NCI-H2107 treated with DMSO at 0.1 percent for 48 hours (cell line): ENCODE results near the gene KIRREL3.

Experiments
- DNase-seq: peaks from one replicate; lab custom pipeline; 2025; ENCODE audit not compliant: unreplicated experiment; lab: John Stamatoyannopoulos, UW

The KIRREL3 gene

DNA sequence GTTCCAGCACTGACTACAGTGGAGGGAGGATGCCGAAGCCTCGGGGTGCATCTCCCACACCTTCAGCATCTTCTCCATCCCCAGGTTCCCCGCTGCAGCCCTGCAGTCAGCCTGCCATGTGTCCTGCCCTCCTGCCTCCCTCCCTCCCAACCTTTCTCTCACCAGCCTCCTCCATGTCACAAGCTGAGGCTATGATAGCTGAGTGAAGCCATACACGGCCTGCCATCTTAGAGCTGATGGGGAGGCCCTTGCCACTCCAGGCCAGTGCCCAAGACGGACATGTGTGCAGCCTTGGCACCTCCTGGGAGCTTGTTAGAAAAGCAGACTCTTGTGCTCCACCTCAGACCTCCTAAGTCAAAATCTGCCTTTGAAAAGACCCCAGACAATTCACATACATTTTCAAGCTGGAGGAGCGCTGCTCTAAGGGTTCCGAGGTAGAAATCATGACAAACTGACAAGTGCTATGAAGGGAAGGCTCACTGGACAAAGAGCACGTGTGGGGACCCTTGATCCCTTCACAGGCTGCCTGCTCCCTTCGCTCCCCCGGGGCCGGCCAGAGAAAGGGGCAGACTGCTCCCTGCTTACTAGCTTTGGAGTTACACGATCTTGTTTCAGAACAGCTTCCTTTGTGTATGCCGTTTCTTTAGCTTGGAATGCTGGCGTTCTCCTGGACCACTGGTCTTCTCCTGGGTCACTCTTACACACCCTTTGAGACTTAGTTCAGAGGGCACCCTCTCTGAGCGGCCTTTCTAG, 521.2 kb downstream of the KIRREL3 start:
- DNase-seq, result no peak

DNA sequence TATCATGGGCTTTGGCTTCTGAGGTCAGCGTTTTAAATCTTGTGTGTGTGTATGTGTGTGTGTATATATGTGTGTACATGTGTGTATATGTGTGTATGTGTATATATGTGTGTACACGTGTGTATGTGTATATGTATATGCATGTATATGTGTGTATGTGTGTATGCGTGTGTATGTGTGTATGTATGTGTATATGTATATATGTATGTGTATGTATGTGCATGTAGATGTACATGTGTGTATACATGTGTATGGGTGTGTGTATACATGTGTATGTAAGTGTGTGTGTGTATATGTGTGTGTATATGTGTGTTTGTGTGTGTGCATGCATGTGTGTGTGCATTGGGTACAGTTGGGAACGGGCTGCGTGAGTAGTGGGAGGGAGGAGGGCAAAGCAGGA, 522.1 kb downstream of the KIRREL3 start:
- DNase-seq, result no peak

DNA sequence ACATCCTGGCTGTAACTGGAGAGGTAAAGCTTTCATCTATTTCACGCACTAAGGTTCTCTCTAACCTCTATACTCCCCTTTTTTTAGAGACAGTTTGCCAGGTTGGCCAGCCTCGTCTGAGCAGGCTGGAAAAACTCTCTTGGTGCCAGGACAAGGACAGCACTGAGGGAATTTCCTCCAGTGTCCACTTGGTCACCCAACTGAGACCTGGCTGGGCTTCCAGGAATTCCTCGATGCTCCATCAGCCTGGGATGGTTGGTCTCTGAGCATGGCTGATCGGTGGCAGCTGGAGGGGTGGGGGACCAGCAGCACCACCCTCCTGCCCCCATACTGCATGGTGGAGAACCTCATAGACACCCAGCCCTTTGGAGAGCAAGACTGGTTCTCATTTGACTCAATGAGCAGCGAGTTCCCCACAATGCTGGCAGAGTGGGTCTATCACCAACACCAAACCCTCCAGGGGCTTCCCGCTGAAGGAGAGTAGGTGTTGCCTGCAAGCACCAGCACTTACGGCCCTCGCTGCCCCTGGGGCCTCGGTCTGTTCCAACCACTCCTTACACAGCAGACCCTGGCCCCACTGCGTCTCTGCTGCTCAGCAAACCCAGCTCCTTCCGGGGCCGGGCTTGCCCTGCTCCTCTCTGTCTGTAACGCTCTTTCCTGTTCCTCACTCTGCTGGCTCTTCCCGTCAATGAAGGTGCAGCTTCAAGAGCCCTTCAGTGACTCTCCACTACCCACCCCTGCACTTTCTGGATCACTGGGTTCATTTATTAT, 522.9 kb downstream of the KIRREL3 start:
- DNase-seq, result no peak

GRCh38 chr11:126476977-126477376, 523.6 kb downstream of the KIRREL3 start:
- no peak for DNase-seq

GRCh38 chr11:126476266-126476924, 524.2 kb downstream of the KIRREL3 start:
- no peak for DNase-seq

GRCh38 chr11:126475014-126475991, 525.3 kb downstream of the KIRREL3 start:
- no peak for DNase-seq

GRCh38 chr11:126474220-126474619, 526.4 kb downstream of the KIRREL3 start:
- DNase-seq, result no peak

DNA sequence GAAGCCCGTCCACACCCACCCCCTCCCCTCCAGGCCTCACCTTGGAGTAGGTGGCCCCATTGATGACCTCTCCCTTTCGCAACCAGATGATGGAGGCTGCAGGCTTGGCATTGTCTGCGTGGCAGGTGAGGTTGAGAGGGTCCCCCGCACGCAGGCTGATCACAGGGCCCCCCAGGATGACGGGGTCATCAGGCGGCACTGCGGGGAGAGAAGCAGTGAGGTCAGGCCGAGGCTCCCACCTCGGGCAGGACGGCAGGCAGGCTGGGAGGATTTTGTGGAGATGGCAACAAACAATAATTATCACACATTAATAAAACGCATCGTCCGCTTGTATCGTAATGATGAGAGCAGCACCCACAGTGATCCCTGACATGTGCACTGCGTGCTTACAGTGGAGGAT, 527.3 kb downstream of the KIRREL3 start:
- DNase-seq, result no peak

DNA sequence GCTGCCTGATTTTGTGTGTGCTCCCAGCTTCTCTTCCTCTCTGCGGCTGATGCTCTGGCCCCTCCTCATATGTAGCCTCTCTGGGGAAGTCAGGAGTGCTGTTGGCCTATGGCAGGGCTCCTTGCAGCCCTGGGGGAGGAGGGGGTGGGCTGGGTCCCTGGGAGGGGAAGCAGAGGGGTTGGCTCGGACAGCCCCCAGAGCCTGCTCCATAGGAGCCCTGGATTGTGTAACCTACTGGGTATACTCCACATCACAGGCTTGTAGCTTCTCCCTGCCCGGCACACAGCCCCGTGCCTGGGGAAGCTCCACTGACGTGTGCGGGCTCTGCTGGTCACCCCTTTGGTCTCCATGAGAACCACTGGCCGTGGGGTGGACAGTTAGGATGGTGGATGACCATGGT, 531.3 kb downstream of the KIRREL3 start:
- DNase-seq, result no peak

- no peak for DNase-seq
These were observed 532.5 kb downstream of the KIRREL3 start for GRCh38 chr11:126468102-126468521.

DNA sequence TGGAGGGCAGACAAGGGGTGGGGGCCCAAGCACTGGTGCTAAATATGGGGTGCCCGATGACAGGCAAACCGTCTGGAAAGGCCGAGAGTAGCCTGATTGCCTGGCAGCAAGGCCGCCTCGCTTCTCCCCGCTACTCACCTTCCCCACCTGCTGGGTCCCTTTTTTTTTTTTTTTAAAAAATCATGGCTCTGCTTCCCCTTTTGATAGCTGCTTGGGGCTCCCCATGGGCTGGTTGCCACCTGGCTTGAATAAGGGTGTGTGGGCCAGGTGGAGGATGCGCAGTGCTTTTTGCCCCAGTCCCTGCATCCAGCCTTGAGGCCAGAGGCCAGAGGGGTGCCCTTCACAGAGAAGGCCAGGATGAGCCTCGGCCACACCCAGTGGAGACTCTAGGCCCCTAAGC, 533.1 kb downstream of the KIRREL3 start:
- no peak for DNase-seq

DNA sequence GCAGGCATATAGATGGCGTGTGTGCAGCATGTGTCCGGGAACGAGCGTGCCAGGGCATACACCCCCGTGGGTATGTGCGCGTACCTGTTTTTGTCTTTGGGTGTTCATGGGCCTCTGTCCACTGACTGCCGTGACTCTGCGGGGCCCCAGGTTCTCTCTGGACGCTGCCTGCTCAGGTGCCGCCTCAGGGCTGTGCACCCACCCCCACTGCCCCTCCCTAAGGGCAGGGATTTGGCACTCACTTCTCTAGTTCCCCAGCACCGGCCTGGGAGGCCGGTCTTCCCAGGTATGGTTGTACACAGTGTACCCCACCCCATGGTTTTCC, 533.6 kb downstream of the KIRREL3 start:
- no peak for DNase-seq

- no peak for DNase-seq
These were observed 534.1 kb downstream of the KIRREL3 start for GRCh38 chr11:126466236-126467045.

GRCh38 chr11:126465573-126466188, 534.9 kb downstream of the KIRREL3 start:
- peak; percentile 42 for DNase-seq

GRCh38 chr11:126464796-126465195, 535.8 kb downstream of the KIRREL3 start:
- no peak for DNase-seq

DNA sequence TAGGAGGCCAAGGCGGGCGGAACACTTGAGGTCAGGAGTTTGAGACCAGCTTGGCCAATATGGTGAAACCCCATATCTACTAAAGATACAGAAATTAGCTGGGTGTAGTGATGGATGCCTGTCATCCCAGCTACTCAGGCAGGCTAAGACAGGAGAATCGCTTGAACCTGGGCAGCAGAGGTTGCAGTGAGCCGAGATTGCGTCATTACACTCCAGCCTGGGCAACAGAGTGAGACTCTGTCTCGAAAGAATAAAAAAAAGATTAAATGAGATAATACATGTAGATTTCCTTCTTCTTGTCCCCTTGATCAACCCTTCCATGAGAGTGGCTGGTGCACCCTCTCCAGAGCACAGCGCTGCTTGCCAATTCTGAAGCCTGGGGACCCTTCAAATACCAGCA, 538.1 kb downstream of the KIRREL3 start:
- DNase-seq, result no peak

DNA sequence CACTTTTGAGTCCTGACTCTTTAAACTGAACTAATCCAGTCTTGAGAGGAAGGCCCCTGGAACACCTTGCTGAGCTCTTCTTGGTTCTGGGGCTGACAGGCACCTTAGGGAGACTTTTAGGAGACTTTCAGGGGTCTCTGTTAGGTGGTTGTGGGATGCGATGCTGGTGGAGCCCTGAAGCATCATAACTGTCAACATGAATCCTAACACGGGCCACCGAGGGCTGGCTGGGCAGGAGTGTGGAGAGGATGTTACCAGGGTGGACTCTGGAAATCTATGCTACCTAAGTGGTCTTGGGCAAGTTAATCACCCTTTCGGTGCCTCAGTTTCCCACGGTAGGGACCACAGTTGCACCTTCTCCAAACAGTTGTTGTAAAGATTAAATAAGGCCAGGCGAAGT, 538.6 kb downstream of the KIRREL3 start:
- DNase-seq, result no peak

- no peak for DNase-seq
These were observed 539.5 kb downstream of the KIRREL3 start for GRCh38 chr11:126461096-126461440.

DNA sequence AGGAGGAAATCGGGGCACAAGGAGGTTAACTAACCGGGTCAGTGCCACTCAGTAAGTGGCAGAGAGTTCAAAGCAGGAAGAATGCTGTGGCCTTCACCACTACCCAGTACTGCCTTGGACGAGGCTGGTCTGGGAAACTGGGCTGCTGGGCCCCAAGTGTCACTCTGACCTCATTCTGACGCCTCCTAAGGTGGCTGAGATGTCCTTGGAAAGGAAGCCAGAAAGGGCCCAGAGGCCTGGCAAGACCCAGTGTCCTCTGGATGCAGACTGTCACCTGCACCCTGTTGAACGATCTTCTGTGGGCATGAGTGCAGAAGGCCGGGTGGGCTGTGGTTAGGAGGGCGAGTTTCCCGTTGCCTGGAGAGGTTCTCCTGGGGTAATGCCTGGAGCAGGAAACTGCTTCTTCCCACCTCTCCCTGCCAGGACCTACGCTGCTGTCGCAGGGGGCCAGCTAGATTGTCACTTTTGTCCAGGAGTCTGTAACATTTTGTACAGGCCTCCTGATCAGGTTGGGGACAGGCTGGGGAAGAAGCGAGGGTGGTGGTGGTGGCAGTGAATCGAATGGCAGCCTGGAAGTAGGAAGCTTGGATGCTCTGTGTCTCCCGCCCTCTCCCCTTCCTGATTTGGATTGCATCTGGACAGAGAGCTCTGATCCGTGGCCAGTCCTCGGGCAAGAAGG, 540.0 kb downstream of the KIRREL3 start:
- no peak for DNase-seq
